ENCODE results near the gene MIEF2. TPM values are rescaled to one million over a fixed set of nuclear protein-coding genes. Genes with fewer than 3 reads are reported as not detected.
A peak's percentile ranks its signal among the peaks of the same experiment; 100 is the strongest.
"Not testable (repeated sequence)": the region's sequence is repeated elsewhere in the genome, so short reads cannot be mapped to it uniquely, and the experiment has no call there.

Gene MIEF2
- total RNA-seq, 1 experiment from 2014 or later = 16.2 TPM

DNA sequence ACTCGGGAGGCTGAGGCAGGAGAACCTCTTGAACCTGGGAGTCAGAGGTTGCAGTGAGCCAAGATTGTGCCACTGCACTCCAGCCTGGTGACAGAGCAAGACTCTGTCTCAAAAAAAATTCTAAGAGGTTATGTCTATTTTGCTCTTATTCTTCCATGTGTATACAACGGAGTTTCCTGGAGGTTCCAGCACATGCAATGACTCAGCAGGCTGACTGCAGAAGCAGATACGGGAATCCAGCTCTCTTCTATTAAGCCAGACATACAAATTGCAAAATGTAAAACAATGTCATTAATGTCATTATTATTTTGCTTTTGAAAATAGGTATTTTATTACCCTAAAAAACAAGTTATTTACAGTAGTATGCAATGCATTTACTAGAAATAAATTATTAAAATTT, 18.4 kb downstream of the MIEF2 start:
- Histone ChIP-seq H3K4me3 (ENCODE audit: insufficient read depth, low read depth, low read length) (no peak overlapping the region), H3K36me3 (replicated peaks; ENCODE audit: control insufficient read depth, insufficient read depth, low read length) (peaks cover 48% of the 10 kb centered on the region), H3K27me3 (ENCODE audit: control insufficient read depth, insufficient read depth, low read length) (no peaks in the 10 kb centered on the region)
- DNase-seq = no peak

DNA sequence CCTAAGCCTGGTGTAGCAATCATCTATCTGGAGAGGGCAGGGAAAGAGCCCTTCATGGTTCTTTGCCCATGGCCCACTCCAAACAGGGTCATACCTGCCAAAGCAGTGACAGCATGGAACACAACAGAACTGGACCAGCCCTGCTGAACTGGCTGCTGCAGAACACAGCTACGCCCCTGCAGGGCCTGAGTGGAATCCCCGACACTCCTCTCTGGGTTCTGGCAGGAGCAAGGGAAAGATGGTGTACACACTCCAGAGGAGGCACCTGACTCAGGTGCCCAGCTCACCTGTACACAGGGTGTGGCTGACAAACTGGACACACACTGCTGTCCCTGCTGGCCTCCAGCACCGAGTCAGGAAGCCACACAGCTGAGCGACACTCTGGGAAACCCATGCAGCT, 19.8 kb downstream of the MIEF2 start:
- DNase-seq = no peak
- no peak overlapping the region for H3K4me3 ChIP-seq (ENCODE audit: insufficient read depth, low read depth, low read length)
- H3K27me3 ChIP-seq (ENCODE audit: control insufficient read depth, insufficient read depth, low read length) = no peaks in the 10 kb centered on the region
- peaks cover 46% of the 10 kb centered on the region for H3K36me3 ChIP-seq (replicated peaks; ENCODE audit: control insufficient read depth, insufficient read depth, low read length)

DNA sequence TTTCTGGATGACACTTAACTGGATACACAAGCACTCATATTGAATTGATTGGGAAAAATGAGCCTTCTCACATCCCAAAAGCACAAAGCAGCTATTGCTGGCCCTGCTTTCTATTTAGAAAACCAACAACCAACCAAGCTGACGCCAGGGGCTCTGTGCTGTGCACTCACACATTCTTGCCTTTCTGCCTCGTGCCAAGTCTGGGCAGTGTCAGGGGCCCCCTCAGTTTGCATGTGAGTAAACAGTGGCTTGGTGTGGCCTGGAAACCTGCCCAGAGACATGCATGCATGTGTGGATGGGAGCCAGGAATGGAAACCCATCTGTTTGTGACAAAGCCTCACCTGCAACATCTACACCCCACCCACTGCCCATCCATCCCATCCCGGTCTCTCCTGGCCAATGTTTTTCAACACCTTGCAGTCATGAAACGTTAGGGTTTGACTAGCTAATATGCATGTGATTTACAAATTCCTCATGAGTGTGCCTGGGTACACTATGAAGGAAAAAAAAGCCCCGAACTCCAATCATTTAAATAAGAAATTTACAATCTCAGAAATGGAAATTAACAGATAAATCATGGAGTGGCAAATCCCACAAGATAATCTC, 20.4 kb downstream of the MIEF2 start:
- Histone ChIP-seq H3K4me3 (ENCODE audit: insufficient read depth, low read depth, low read length) (no peak overlapping the region), H3K27me3 (ENCODE audit: control insufficient read depth, insufficient read depth, low read length) (no peaks in the 10 kb centered on the region), H3K36me3 (replicated peaks; ENCODE audit: control insufficient read depth, insufficient read depth, low read length) (peaks cover 51% of the 10 kb centered on the region)
- no peak for DNase-seq

DNA sequence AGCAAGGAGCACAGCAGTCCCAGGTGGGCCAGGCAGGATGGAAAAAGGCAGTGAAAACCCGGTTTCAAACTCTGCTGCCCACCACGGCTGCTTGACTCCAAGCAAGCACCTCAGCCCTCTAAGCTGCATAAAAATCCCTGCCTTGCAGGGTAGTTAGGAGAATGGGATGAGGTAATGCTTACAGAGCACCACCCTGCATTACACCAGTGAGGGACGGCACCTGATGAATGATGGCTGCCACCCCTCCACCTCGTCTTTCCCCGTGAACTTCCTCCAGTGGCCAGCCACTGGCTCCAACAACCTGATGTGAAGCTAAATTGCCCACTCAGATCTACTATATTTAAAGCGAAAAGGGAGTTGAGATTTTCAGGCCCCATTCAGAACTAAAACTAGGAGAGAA, 21.3 kb downstream of the MIEF2 start:
- no peak for DNase-seq
- Histone ChIP-seq H3K27me3 (ENCODE audit: control insufficient read depth, insufficient read depth, low read length) (no peaks in the 10 kb centered on the region), H3K4me3 (ENCODE audit: insufficient read depth, low read depth, low read length) (no peak overlapping the region), H3K36me3 (replicated peaks; ENCODE audit: control insufficient read depth, insufficient read depth, low read length) (peaks cover 43% of the 10 kb centered on the region)

DNA sequence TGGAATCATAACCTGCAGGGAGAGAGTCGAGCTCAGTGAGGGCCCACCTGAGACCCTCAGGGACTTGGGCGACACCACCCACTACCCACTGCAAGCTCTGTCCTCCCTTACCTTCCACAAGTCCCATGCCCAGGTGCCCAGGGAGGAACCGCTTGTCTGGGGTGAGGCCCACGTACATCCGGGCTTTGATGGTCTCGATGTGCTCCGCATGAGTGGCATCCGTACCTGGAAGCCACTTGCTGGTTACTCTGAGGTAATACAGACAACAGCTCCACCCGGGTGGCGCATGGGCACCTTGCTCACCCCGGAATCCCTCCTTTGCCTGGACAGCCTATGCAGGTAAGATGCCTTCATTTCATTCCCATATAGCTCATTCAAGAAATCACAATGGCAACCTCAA, 24.8 kb downstream of the MIEF2 start:
- Histone ChIP-seq H3K27me3 (ENCODE audit: control insufficient read depth, insufficient read depth, low read length) (no peaks in the 10 kb centered on the region), H3K4me3 (ENCODE audit: insufficient read depth, low read depth, low read length) (no peak overlapping the region), H3K36me3 (replicated peaks; ENCODE audit: control insufficient read depth, insufficient read depth, low read length) (peaks cover 38% of the 10 kb centered on the region)
- DNase-seq = no peak

DNA sequence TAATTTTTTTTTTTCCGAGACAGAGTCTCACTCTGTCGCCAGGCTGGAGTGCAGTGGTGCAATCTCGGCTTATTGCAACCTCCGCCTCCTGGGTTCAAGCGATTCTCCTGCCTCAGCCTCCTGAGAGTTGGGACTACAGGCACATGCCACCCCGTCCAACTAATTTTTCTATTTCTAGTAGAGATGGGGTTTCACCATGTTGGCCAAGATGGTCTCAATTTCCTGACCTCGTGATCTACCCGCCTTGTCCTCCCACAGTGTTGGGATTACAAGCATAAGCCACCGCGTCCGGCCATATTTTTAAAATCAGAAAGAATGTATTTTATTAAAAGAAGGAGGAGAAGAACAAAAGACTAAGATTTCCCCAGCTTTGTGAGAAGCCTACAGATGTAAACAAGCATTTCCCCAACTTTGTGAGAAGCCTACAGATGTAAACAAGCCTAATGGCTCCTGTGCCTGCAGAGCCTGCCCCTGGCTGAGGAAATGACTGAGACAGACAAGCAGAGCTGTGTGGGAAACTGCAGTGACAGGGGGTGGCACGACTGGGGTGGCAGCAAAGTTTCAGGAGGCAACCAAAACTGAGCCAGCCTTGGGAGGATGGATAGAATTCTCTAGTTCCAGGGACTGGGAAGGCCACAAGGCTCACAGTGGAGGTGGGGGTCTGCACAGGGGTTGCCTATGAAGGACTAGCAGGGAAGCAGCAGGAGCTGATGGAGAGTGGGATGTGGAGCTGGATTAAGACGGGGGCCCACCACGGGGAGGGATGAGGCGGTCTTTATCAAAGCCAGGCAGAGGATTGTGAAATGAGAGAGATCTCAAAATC, 31.5 kb downstream of the MIEF2 start:
- H3K36me3 ChIP-seq (replicated peaks; ENCODE audit: control insufficient read depth, insufficient read depth, low read length) = peaks cover 40% of the 10 kb centered on the region
- no peaks in the 10 kb centered on the region for H3K27me3 ChIP-seq (ENCODE audit: control insufficient read depth, insufficient read depth, low read length)
- no peak overlapping the region for H3K4me3 ChIP-seq (ENCODE audit: insufficient read depth, low read depth, low read length)
- DNase-seq = no peak

DNA sequence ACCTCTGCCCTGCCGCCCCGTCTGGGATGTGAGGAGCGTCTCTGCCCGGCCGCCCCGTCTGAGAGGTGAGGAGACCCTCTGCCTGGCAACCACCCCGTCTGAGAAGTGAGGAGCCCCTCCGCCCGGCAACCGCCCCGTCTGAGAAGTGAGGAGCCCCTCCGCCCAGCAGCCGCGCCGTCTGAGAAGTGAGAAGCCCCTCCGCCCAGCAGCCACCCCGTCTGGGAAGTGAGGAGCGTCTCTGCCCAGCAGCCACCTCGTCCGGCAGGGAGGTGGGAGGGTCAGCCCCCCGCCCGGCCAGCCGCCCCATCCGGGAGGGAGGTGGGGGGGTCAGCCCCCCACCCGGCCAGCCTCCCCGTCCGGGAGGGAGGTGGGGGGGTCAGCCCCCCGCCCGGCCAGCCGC, 37.6 kb downstream of the MIEF2 start:
- H3K36me3 ChIP-seq (replicated peaks; ENCODE audit: control insufficient read depth, insufficient read depth, low read length) = peaks cover 38% of the 10 kb centered on the region
- DNase-seq; H3K27me3 ChIP-seq (ENCODE audit: control insufficient read depth, insufficient read depth, low read length); H3K4me3 ChIP-seq (ENCODE audit: insufficient read depth, low read depth, low read length): not testable (repeated sequence)

DNA sequence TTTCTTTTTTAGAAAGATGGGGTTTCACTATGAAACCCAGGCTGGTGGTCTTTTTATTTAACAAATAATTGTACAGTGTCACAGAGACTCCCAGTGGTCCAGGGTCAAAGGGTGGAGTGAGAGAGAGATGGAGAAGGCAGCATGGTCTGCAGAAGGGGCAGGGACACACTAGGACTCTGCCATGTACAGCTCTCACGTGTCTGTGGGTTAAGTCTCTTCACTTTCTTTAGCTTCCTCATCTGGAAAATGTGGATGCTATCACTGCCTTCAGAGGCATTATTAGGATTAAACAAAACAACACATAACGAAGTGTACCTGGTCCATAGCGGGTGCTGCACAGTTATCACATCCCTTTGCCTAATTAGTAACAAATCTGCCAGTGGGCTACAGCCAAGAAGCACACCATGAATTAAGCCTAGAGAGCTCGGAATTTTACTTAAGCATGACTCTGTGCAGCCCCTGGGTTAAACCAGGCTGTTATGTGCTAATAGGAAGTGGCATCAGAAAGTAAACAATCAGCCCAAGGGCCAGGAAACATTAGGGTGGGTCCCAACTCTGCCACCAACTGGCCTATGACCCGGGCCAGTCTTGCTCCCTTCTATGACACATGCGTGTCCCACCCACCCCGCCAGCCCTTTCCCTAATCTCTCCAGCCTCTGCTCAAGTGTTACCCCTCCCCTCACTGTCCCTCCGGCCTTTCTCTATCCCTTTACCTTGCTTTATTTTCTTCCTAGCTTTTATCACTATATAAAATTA, 40.4 kb downstream of the MIEF2 start:
- Histone ChIP-seq H3K4me3 (ENCODE audit: insufficient read depth, low read depth, low read length) (no peak overlapping the region), H3K27me3 (ENCODE audit: control insufficient read depth, insufficient read depth, low read length) (no peaks in the 10 kb centered on the region), H3K36me3 (replicated peaks; ENCODE audit: control insufficient read depth, insufficient read depth, low read length) (peaks cover 45% of the 10 kb centered on the region)
- DNase-seq = no peak

DNA sequence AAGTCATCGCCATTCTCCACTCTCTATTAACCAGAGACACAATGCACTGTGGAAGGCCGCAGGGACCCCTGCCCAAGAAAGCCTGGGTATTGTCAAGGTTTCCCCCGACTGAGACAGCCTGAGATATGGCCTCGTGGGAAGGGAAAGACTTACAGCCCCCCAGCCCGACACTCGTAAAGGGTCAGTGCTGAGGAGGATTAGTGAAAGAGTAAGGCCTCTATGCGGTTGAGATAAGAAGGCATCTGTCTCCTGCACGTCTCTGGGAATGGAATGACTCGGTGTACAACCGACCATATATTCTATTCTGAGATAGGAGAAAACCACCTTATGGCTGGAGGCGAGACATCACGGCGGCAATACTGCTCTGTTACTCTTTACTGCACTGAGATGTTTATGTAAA, 42.7 kb downstream of the MIEF2 start:
- not testable (repeated sequence) for DNase-seq; H3K27me3 ChIP-seq (ENCODE audit: control insufficient read depth, insufficient read depth, low read length); H3K4me3 ChIP-seq (ENCODE audit: insufficient read depth, low read depth, low read length)
- peaks cover 51% of the 10 kb centered on the region for H3K36me3 ChIP-seq (replicated peaks; ENCODE audit: control insufficient read depth, insufficient read depth, low read length)

DNA sequence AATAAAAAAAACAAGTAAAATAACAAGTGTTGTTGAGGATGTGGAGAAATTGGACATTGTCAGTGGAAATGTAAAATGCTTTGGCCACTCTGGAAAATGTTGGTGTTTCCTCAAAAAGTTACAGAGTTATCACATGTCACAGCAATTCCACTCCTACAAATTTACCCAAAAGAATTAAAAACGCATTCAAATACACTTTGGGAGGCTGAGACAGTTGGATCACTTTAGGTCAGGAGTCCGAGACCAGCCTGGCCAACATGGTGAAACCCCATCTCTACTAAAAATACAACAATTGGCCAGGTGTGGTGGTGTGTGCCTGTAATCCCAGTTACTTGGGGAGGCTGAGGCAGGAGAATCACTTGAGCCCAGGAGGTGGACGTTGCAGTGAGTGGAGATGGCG, 48.7 kb downstream of the MIEF2 start:
- no peaks in the 10 kb centered on the region for H3K27me3 ChIP-seq (ENCODE audit: control insufficient read depth, insufficient read depth, low read length)
- no peak for DNase-seq
- peaks cover 22% of the 10 kb centered on the region for H3K36me3 ChIP-seq (replicated peaks; ENCODE audit: control insufficient read depth, insufficient read depth, low read length)
- no peak overlapping the region for H3K4me3 ChIP-seq (ENCODE audit: insufficient read depth, low read depth, low read length)

DNA sequence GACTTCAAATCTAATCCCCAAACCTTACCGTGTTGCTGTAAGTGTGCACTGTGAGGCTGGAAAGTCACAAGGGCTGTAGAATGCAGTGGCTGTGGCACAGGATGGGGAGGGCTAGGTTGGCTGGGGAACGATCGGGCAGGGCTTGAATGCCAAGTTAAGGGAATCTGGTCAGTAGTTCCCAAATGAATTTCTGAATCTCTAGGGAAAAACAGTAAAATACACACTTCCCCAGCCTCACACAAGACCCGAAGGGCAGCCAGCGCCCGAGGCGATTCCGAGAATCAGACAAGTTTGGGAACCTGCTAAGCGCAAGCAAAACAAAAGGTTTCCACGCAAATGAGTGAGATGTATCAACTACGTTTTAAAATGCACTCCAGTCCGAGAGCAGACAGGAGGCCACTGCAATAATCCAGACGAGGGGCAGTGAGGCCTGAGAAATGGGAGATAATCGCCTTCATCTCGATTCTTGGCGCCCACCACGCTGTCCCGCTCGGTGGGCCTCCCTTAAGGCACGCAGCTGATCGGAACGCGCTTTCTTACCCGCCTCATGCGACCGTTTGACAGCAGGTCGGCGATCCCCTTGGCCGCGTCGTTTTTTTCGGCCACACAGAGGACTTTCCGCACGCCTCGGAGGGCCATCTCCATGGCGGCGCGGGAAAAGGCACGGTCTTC, 53.7 kb downstream of the MIEF2 start:
- no peaks in the 10 kb centered on the region for H3K27me3 ChIP-seq (ENCODE audit: control insufficient read depth, insufficient read depth, low read length)
- H3K36me3 ChIP-seq (replicated peaks; ENCODE audit: control insufficient read depth, insufficient read depth, low read length) = peaks cover 12% of the 10 kb centered on the region
- peak overlapping the region; percentile 84 for H3K4me3 ChIP-seq (ENCODE audit: insufficient read depth, low read depth, low read length)
- no peak for DNase-seq

DNA sequence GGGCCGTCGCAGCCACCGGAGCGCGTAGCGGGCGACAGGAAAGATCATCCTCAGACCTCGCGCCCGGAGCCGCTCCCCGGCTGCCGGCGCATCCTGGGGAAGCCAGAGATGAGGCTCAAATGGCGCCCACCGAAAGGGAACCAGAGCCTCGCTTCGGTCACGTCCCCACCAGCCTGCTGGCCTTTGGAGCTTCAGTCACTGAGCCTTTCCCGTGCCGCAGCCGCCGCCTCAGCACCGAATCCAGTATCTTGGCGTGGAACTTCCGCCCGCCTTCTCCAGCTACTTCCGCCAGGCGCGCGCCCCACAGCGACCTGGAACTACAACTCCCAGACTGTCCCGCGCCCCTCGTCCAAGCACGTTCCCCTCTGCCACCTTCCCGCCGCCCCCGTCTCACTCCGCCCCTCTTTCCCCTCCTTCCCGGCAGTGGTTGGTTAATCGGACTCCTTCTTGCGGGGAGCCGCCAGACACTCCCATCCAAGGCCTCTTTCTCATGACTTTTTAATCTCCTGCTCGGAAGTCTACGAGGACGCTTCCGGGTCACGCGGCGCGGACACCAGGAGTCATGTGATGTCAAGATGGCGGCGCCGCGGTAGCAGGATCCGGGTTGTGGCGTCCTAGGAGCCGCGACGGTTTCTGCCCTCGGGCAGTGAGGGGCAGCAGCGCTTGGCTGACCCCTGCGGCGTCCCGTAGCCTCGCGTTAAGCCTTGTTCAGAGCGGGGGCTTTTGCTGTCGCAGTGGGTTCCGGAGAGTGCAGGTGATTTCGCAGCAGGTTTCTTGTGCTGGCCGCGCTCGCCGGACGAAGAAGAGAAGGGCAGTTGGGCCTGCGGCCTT, 54.5 kb downstream of the MIEF2 start, which contains the start of the genes SMCR8 and TOP3A:
SMCR8 (plus strand) TSS at position 563 of the 831 bp plus-strand sequence. CDS start 497 bp downstream, outside the sequence.
TOP3A (minus strand) TSS at position 264 of the 831 bp plus-strand sequence; CDS start at position 48, 216 bp downstream.
- peak within 1 kb of the TSS; percentile 84 for H3K4me3 ChIP-seq (ENCODE audit: insufficient read depth, low read depth, low read length)
- peak; percentile 94 for DNase-seq
- no peaks in the 10 kb centered on the region for H3K27me3 ChIP-seq (ENCODE audit: control insufficient read depth, insufficient read depth, low read length)
- peaks cover 12% of the 10 kb centered on the region for H3K36me3 ChIP-seq (replicated peaks; ENCODE audit: control insufficient read depth, insufficient read depth, low read length)

DNA sequence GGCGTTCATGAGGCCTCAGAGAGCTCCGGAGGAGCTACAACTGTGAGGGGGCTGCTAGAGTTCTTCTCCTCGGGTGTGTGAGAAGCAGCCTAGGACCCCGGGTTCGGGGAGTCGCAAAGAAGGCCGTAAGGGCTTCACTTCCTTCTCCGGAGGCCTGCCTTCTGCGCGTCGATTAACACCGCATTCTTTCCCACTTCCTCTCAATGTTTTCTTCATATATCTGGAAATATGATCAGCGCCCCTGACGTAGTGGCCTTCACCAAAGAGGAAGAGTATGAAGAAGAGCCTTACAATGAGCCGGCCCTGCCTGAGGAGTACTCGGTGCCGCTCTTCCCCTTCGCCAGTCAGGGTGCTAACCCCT, 55.1 kb downstream of the MIEF2 start:
- DNase-seq = peak; percentile 36
- H3K36me3 ChIP-seq (replicated peaks; ENCODE audit: control insufficient read depth, insufficient read depth, low read length) = peaks cover 13% of the 10 kb centered on the region
- H3K27me3 ChIP-seq (ENCODE audit: control insufficient read depth, insufficient read depth, low read length) = no peaks in the 10 kb centered on the region
- peak overlapping the region; percentile 84 for H3K4me3 ChIP-seq (ENCODE audit: insufficient read depth, low read depth, low read length)

DNA sequence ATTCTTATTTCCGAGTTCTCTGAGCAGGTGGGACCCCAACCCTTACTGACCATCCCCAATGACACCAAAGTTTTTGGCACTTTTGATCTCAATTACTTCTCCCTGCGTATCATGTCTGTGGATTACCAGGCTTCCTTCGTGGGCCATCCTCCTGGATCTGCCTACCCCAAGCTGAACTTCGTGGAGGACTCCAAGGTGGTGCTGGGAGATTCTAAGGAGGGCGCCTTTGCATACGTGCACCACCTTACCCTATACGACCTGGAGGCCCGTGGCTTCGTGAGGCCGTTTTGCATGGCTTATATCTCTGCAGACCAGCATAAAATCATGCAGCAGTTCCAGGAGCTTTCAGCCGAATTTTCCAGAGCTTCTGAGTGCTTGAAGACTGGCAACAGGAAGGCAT, 55.5 kb downstream of the MIEF2 start:
- DNase-seq = no peak
- Histone ChIP-seq H3K4me3 (ENCODE audit: insufficient read depth, low read depth, low read length) (peak overlapping the region; percentile 84), H3K27me3 (ENCODE audit: control insufficient read depth, insufficient read depth, low read length) (no peaks in the 10 kb centered on the region), H3K36me3 (replicated peaks; ENCODE audit: control insufficient read depth, insufficient read depth, low read length) (peaks cover 13% of the 10 kb centered on the region)

All from H7 (cell line).